ENCODE measurements around the gene MPZL1.

DNA sequence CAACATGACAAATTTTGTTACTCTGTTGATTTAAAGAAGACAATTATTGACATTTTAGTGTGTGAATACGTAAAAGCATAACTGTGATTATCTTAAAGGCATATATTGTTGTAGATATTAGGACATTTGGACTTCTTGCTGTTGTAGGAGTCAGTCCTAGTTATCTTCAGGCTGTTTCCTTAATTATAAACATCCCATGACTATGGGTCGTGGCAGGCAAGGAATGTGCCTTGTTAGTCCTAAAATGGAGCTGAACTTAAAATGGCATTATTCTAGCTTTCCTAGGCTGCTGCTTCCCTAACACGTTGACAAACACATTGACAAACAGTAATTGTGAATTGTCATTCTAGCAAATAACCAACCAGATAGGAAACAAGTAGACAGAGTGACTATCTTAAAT, 4.4 kb upstream of the MPZL1 start:
- TF ChIP-seq, protein P1, sequence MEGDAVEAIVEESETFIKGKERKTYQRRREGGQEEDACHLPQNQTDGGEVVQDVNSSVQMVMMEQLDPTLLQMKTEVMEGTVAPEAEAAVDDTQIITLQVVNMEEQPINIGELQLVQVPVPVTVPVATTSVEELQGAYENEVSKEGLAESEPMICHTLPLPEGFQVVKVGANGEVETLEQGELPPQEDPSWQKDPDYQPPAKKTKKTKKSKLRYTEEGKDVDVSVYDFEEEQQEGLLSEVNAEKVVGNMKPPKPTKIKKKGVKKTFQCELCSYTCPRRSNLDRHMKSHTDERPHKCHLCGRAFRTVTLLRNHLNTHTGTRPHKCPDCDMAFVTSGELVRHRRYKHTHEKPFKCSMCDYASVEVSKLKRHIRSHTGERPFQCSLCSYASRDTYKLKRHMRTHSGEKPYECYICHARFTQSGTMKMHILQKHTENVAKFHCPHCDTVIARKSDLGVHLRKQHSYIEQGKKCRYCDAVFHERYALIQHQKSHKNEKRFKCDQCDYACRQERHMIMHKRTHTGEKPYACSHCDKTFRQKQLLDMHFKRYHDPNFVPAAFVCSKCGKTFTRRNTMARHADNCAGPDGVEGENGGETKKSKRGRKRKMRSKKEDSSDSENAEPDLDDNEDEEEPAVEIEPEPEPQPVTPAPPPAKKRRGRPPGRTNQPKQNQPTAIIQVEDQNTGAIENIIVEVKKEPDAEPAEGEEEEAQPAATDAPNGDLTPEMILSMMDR (IDR thresholded peaks at IDR 0.05): no peak
- TF ChIP-seq, protein P2, sequence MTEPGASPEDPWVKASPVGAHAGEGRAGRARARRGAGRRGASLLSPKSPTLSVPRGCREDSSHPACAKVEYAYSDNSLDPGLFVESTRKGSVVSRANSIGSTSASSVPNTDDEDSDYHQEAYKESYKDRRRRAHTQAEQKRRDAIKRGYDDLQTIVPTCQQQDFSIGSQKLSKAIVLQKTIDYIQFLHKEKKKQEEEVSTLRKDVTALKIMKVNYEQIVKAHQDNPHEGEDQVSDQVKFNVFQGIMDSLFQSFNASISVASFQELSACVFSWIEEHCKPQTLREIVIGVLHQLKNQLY (CRISPR knock-in tag; IDR thresholded peaks at IDR 0.05): no peak
- TF ChIP-seq CREM (CRISPR knock-in tag; IDR thresholded peaks at IDR 0.05) (no peak), SP1 (CRISPR knock-in tag; conservative IDR thresholded peaks at IDR 0.05) (no peak)
- TF ChIP-seq, protein P3, sequence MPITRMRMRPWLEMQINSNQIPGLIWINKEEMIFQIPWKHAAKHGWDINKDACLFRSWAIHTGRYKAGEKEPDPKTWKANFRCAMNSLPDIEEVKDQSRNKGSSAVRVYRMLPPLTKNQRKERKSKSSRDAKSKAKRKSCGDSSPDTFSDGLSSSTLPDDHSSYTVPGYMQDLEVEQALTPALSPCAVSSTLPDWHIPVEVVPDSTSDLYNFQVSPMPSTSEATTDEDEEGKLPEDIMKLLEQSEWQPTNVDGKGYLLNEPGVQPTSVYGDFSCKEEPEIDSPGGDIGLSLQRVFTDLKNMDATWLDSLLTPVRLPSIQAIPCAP (CRISPR knock-in tag; IDR thresholded peaks at IDR 0.05): no peak

Measured in WTC11 (cell line).